Measurements from ENCODE around the gene SLC4A5.

- TF ChIP-seq CTCF (IDR thresholded peaks at IDR 0.05; ENCODE audit: low read depth, low read length) (peak; percentile 78), POLR2A (IDR thresholded peaks at IDR 0.05; ENCODE audit: extremely low read depth, insufficient read length) (no peak)
These were observed 10.0 kb downstream of the SLC4A5 start for GRCh38 chr2:74333175-74333574.

Data from NB4 (cell line).